GM12892 (cell line): ENCODE measurements around the gene GOLIM4.

Experiments used
- POLR2A ChIP-seq: IDR thresholded peaks from 2 replicates; pipeline ENCODE4 v1.6.1; 2011; ENCODE audit warnings: low read depth, low read length, control low read depth
- POLR2AphosphoS5 ChIP-seq: IDR thresholded peaks from 2 replicates; pipeline ENCODE4 v1.6.1; 2011; ENCODE audit warnings: low read depth, low read length, control low read depth
- TAF1 ChIP-seq: IDR thresholded peaks from 2 replicates; pipeline ENCODE4 v1.6.1; 2011; ENCODE audit warnings: low read depth, mild to moderate bottlenecking, control low read depth, low read length, borderline replicate concordance

GRCh38 chr3:168001244-168001643 lies 94.5 kb downstream of the GOLIM4 start:
- no peak for TF ChIP-seq POLR2A
- no peak for TF ChIP-seq POLR2AphosphoS5
- no peak for TF ChIP-seq TAF1
